H1 (cell line): Measurements from ENCODE around the gene MRPL34. TPM values are rescaled to one million over a fixed set of nuclear protein-coding genes. Genes with fewer than 3 reads are reported as not detected.
A peak's percentile ranks its signal among the peaks of the same experiment; 100 is the strongest.

Experiments used
- ASH2L ChIP-seq: fragments of 200-600, 300-600 bp; sonication (generic); IDR thresholded peaks from one replicate; pipeline ENCODE4 v1.7.1; 2017; ENCODE audit warnings: low read length
- FOSL1 ChIP-seq: IDR thresholded peaks from 2 replicates; pipeline ENCODE4 v1.6.1; 2011; ENCODE audit warnings: mild to moderate bottlenecking, low read depth, low read length, moderate library complexity; ENCODE audit not compliant: insufficient read depth
- JUN ChIP-seq: IDR thresholded peaks from 2 replicates; pipeline ENCODE4 v1.6.1; 2011; ENCODE audit warnings: low read depth, mild to moderate bottlenecking, improper control_type of control experiment, low read length
- TAF7 ChIP-seq: optimal IDR thresholded peaks from 2 replicates; pipeline ENCODE3; 2011; ENCODE audit warnings: low read depth, mild to moderate bottlenecking, inconsistent platforms, low read length, moderate library complexity, borderline replicate concordance
- polyA plus RNA-seq, 7 experiments: library from polyadenylated mRNA; depleted of rRNA in 3 of 7; stranded (reverse) in 5 of 7; unstranded in 2 of 7; fragments of >200 nt in 5 of 7; fragments of 200-250 nt in 2 of 7; gene quantifications; 1 replicate in 5 of 7; 2 replicates in 1 of 7; 4 replicates in 1 of 7; pipeline versions ENCODE4 v1.2.1 to v1.2.3, GENCODE V29; 2011 to 2013; ENCODE audit warnings: missing spikeins in 2 of 7, mixed read lengths in 2 of 7
- total RNA-seq: library from RNA; stranded (reverse); fragmentation: NEBNext Ultra II Directional; extraction: Animal tissue kit (Norgen Biotek cat#: 25700); gene quantifications from 2 replicates; pipeline ENCODE4 v1.2.1, GENCODE V29; 2021

MRPL34 gene
- total and polyA plus RNA-seq, 2 of the 8 experiments (the other 6 are each of a cell fraction or from before 2014, with no cell fraction given), result 91.9 to 99.6 TPM

GRCh38 chr19:17306285-17306714 is 628 bp downstream of the MRPL34 start (continued):
- TF ChIP-seq JUN (no peak), ASH2L (no peak), TAF7 (peak; percentile 23), FOSL1 (no peak)
